DMS79 (cell line): ENCODE data around the gene FAM20C.
"Not testable (repeated sequence)": the region's sequence is repeated elsewhere in the genome, so short reads cannot be mapped to it uniquely, and the experiment has no call there.

Experiments
- DNase-seq: peaks from one replicate; lab custom pipeline; 2025; lab: John Stamatoyannopoulos, UW

The FAM20C gene

DNA sequence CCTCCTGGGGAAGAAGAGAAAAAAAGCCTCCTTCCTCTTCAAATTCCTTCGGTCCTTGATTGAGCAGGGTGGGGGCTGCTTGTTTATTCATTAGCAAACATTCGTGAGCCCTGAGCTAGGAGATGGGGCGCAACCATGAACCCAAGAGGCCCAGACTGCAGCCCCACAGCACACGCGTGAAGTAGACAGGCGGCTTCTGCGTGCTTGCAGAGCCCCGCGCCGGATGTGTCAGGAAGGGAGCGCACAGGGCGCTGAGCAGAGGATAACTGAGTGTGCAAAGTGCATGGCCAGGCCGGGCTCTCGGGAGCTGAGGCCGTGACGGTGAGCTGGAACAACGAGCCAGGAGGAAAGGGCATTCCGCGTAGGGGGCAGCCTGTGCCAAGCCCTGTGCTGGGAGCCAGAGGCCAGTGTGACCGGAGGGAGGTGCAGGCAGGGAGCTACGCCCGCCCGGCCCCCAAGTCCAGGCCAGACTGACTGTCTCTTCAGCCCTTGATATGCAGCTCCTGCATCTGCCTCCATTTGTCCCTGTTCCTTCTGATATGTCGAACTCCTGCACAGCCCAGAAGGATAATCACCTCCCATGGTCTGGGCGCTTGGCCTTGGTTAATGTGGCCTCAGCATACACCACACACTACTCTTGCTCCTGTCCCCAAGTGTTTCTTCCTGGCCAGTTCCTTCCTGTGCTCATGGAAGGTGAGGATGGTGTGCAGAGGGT, 102.2 kb downstream of the FAM20C start:
- DNase-seq = no peak

DNA sequence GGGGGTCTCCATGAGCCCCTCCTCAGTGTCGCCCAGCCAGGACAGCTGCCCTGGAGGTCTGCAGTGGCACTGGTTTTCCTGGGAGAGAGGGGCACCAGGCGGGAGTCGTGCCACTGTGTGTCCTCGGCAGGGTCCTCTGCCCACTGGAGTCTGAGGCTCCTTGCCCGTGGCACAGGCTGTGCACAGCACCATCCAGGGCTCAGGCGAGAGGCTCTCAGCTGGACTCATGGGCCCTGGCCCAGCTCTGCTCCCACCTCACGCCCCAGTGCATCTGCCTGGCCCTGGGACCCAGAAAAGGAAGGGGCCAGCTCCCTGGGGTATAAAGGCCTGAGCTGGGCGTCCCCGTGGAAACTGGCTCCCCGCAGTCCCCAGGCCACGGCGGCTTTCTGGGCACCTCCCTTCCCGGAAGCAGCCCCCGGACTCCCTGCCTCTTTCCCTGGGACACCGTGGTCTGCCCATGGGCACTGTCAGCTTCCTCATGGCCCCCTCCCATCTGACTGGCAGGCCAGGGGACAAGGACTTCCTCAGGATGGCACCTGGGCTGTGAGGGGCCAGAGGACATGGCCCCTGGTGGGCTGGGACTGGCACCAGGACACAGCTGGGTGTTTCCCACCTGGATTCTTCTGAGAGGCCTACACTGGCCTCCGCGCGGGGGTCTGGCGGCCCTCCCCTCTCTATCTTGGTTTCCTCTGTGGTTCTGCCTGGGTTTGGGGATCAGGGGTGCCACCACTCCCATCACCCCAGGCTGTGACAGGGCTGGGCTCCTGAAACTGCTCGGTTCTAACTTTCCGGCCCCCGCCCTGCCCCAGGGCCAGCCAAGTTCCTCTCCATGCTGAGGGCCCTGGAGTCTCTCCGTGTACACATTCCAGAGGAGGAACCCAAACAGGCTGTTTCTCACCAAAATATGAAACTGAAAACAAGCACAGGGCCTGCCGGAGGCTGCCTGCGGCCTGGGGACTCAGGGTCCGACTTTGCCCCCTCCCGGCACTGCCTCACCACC, 103.1 kb downstream of the FAM20C start:
- DNase-seq = no peak

DNA sequence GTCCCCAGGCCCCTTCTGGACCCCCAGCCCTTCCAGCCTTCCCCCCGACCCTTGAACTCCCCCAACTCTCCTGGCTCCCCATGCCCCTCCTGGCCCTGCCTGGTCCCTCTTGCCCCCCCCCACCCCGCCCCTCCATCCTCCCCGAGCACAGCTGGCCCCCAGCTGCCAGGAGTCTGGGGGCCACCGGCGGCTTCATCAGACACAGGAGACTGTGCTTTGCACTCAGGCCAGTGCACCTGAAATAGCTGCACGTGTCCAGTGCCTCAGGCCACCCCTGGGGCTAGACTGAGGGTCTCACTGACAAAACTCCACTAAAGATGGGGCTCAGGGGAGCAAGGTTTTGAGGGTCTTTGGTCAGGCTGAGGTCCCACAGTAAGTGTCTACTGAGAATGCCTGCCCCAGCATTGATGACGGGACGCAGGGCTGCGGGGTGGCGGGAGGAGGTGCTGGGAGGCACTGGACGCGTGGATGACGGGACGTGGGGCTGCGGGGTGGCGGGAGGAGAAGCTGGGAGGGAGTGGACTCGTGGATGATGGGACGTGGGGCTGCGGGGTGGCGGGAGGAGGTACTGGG, 104.1 kb downstream of the FAM20C start:
- DNase-seq = no peak

DNA sequence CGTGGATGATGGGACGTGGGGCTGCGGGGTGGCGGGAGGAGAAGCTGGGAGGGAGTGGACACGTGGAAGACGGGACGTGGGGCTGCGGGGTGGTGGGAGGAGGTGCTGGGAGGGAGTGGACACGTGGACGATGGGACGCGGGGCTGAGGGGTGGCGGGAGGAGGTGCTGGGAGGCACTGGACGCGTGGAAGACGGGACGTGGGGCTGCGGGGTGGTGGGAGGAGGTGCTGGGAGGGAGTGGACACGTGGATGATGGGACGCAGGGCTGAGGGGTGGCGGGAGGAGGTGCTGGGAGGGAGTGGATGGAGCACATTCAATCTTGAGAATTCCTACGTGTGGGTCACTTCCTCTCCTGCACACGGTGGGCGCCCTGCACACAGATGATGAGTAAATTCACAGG, 104.8 kb downstream of the FAM20C start:
- DNase-seq = not testable (repeated sequence)

DNA sequence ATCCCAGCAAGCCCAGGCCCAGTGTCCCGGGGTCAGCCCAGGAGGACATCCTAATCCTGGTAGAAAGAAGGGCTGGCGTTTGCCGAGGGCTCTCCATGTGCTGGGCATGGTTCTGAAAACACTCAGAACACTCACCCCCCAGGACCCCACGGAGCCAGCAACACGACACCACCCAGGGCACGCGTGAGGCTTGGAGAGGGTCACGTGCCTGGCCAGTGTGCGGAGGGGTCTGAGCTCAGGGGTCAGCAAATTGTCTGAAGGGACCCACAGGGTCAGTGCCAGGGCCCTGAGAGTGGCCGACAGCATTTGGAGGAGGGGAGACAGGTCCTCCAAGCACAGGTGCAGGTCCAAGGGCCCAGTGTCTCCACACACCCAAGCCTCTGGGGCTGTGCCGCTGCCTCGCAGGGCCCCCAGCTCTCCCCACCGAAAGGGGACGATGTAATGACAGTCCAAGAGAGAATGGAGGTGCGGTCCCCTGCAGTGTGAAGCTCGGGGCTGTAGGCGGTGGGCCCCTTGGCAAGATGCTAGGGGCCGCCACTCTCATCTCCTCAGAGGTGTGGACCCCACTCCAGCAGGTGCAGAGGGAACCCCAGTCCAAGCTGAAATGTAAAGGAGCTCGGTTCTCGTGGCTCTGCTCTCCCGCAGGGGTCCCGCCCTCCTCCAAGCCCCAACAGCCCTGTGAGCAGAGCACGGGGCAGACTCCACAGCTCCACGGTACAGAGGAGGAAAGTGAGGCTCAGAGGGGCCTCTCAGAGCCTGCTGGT, 105.4 kb downstream of the FAM20C start:
- no peak for DNase-seq

DNA sequence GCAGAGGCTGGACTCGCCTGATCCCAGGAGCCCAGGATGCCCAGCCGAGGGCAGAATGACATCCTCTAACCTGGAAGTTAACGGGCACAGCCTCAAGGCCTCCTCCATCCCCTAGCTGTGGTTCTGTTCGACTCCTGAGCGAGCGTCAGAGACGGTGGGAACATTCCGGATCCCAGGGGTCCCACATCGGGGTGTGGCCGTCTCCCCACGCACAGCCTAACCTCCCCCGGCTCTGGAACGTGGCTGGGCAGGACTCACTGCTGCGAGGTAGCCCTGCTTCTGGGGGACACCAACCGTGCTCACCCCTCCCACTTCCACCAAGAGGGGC, 106.0 kb downstream of the FAM20C start:
- DNase-seq = no peak

DNA sequence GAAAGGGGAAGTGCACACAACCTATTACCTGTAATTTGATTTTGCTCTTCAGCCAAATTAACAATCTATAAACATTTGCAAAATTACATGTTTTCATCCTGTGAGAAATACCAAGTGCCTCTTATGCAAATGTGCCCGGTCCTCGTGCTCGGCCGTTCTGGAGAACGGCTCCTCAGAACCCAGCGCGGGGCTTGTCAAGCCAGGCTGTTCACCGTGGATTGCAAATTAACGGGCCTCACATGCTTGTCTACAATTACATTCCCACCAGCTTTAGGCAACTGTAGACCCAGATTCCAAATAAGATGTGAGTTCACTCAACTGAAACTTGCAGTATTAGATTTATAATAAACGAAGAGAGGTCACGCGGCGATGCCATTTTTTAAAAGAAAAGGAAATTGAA, 106.4 kb downstream of the FAM20C start:
- DNase-seq = no peak

DNA sequence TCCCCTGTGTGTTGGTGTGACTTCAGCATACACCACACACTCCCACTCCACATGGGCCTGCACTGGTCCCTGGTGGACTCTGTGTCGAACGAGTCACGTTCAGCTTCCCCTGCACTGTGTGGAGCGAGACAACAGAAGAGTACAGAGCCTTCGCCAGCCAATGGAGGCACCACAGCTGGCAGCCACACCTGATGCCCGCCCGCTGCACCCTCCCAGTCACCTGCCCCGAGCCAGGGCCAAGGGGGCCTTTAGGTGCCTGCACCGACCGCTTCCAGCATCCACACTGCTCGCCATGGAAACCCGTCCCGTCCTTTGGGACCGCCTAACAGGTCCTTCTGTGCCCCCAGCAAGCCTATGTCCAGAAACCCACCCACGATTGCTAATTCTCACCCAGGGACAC, 106.8 kb downstream of the FAM20C start:
- no peak for DNase-seq

DNA sequence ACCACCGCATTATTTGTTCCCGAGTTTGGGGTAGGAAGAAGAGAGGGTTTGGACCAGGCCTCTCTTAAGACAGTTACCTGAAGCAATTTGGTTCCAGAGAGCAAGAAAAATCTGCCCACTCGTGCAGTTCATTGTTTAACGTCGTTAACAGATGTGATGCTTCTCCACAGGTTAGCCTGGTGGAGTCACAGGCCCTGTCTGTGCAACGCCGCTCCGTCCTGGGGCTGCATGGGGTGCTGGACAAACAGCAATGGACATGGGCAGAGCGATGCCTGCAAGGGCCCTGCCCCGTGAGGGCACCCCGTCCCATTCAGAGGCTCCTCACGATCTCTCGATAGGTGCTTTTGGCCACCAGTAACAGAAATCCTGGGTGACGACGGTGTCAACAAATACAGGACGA, 107.3 kb downstream of the FAM20C start:
- DNase-seq = no peak

DNA sequence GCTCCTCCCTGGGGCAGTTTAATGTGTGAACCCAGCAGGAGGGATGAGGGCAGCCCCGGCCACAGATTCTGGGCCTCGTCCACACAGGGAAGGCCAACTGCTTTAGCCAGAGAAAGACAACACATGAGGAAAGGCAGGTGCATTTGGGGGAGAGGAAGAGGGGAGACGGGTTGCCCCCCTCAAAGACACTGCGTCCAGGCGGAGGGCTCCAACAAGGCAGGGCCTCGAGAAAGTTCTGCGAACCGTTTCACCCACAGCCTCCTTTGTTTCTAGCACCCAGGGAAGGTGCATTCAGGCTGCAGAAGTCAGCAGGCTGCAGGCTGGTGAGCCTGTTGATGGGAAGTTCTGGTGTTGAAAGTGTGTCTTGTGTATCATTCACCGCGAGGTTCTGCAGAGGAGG, 107.7 kb downstream of the FAM20C start:
- DNase-seq = no peak

DNA sequence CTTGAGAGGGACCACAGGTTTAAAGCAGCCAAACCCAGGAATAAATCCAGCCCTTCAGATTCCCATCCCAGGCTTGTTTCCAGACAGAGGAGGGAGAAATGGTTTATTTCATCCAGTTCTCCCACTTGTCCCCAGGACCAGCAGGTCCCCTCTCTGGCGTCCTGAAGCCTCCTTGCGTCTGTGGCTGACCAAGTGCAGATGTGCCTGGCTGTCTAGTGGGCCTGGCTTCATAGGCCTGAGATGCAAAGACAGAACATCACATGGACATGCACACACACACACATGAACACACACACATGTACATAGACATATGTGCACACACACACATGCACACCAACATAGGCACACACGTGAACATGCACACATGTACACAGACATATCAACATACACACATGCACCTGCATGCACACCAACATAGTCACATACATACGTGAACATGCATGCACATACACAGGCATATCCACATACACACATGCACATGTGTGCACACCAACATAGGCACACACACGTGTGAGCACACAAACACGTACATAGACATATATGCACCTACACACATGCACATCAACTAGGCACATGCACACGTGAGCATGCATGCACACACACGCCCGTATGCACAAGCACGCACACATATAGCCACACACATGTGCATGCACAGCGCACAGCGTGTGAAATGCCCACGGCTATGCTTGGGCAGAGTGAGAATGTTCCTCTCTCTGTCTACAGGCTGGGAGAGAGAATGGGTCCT, 108.3 kb downstream of the FAM20C start:
- no peak for DNase-seq

DNA sequence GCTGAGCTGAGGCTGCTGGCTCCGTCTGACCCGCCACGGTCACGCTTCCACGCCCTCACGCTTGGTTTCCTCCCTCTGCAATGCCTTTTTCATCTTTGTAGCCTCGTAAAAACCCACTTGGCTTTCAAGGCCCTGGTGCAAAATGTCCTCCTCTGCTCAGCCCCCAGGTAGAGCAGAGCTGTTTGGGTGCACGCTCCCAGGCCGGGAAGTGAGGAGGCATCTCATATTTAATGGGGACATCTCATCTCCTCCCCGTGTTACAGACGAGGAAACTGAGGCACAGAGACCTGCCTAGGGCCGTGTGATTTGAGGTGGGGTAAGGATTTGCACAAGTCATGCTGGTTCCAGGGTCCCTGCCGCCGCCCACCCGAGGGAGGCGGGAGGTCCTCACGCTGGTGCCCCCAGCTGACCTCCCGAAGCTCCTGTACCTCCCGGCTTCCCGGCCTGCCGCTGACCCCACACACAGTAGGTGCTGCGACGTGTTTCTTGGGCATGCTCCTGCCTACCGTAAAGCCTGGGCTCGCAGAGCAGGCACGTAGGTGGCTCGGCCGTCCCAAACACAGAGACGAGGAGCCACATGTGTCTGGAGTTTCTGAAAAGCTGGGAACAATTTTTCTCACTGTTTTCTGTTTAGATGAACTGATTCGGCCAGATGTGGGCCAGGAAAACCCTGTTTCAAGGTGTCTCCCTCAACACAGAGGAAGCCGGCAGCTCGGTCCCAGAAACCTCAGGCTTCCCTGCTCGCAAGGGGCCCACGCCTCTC, 109.1 kb downstream of the FAM20C start:
- peak; percentile 41 for DNase-seq

DNA sequence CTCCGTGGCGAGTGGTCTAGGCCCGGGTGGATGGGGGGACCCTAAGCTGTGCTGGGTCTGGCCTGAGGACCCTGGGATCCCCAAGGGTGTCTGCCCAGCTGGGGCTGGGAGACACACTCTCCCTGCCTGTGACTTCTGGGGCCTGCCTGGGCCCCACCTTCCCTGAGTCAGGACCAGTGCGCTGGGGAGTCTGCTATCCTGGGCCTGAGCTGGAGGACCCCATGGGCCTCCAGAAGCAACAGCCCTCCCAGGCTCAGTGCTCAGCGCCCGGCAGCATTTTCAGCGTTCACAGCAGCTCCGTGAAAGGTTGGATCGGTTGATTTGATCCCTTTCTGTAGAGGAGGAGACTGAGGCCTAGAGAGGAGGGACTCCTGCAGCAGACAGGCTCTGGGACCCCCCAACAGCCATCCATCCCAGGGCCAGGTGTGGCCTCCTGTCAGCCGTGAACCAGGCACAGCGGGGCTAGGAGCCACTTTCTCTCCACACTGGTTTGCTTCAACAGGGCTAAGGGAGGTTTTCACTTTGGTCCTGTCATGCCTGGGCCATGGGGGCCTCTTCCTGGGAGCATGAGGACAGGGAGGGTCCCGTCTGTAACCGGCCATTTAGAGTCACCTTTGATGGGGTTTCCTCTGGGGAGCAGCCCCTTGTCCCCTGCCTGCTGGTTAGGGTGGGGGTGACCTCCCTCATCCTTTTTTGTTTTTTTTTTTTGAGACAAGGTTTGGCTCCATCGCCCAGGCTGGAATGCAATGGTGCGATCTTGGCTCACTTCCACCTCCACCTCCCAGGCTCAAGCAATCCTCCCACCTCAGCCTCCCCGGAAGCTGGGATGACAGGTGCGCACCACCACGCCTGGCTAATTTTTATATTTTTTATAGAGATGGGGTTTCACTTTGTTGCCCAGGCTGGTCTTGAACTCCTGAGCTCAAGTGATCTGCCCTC, 110.0 kb downstream of the FAM20C start:
- DNase-seq = no peak

DNA sequence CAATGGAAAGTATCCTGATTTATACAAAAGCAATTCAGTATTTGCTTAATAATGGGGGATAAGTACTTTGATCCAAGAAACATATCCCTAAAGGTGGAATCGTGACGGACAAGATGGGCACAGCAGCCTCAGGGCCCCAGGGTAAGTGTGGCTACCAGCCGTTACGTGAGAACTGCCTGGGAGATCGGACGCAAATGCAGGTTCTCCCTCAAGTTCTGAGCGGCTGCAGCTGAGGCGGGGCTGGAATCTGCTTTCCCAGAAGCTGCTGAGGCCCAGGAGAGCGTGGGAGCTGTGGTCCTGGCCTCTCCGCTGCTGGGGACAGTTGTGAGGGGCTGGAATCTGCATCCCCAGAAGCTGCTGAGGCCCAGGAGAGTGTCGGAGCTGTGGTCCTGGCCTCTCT, 111.1 kb downstream of the FAM20C start:
- no peak for DNase-seq

DNA sequence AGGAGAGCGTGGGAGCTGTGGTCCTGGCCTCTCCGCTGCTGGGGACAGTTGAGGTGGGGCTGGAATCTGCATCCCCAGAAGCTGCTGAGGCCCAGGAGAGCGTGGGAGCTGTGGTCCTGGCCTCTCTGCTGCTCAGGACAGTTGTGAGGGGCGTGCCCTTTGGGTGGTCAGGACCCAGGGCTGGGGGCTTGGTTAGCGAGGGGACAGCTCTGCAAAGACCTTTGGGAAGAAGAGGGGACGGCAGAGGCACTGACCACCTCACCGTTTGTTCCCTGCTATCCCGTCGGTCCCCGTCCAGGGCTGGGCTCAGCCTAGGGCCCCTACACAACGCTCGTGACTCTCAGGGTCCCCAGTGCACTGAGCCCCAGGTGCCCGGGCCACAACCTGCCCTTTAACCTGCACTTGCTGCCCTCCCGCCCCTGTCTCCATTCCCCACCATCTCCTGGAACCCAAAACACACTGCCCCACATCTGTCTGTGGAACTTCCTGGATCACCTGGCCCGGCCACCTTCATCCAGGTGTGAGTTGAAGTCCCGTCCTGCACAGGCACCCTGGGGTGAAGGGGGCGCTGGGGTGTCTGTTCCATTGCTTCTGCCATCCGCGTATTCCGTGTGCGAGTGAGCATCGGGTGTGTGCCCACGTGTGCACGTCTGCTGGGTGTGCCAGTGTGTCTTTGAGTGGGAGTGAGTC, 111.7 kb downstream of the FAM20C start:
- DNase-seq = no peak

DNA sequence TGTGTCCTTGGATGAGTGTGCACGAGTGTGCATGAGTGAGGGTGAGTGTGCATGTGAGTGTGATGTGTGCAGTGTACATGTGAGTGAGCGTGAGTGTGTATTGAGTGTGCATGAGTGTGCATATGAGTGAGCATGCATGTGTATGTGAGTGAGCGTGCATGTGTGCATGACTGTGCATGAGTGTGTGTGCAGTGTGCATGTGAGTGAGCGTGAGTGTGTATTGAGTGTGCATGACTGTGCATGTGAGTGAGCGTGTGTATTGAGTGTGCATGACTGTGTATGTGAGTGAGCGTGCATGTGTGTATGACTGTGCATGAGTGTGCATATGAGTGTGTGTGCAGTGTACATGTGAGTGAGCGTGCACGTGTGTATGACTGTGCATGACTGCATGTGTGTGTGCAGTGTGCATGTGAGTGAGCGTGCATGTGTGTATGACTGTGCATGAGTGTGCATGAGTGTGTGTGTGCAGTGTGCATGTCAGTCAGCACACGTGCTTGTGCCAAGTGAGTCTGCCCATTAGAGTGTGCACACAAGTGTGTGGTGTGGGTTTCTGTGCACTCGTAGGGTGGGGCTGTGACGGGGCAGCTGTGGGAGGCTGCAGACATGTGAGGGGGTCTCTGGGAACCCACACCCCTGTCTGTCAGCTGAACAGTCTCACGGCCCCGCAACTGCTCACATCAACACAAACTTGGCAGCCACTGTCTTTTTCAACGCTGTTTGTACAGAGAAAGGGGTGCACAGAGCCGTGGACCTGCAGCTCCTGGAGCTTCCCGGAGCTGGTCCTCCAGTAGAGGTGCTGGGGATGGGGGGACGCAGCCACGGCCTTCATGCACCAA, 112.4 kb downstream of the FAM20C start:
- DNase-seq = no peak

DNA sequence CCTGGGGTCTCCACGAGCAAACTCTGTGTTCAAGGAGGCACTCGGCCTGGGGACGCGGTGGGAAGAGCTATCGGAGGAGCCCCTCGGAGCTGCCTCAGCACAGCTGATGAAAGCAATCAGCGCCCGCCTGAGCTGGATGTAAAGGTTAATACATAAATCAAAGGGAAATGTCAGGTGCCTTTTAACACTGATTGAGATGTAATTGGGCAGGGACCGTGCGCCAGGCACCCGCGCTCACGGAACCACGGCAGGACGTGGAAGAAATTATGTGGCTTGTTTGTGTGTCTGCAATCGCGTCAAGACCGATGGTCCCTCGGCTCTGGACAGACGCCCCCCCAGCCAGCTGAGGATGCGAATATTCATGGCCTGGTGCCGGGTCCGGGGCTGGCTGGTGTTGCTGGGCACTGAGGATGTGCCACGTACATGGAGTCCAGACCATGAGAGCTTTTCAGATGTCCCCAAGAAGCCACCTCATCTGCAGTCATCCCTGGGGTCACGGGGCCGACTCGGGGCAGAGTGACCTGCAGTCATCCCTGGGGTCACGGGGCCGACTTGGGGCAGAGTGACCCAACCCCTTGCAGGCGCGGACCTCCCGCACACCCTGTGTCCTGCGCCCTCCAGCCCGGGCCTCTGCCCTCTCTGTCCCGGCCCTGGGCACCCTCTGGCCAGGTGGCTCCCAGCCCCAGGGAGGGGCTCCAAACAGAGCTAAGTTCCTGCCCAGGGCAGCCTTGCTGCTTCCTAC, 113.2 kb downstream of the FAM20C start:
- no peak for DNase-seq
